GM12865 (cell line): ENCODE results near the gene OCSTAMP.

ENCODE experiments used
- DNase-seq: peaks from one replicate; pipeline ENCODE4 v3.0.0; 2010; ENCODE audit warnings: low read depth
- H3K4me3 ChIP-seq: 2 replicates; pipeline ENCODE4 v1.5.1; 2011; ENCODE audit warnings: mild to moderate bottlenecking, low read depth, low read length, control low read depth
- CTCF ChIP-seq: IDR thresholded peaks from 2 replicates; pipeline ENCODE4 v1.5.1; 2011; ENCODE audit warnings: low read length, control low read depth, low read depth, inconsistent platforms; ENCODE audit not compliant: insufficient read depth; ENCODE audit errors: missing control alignments

The OCSTAMP gene

DNA sequence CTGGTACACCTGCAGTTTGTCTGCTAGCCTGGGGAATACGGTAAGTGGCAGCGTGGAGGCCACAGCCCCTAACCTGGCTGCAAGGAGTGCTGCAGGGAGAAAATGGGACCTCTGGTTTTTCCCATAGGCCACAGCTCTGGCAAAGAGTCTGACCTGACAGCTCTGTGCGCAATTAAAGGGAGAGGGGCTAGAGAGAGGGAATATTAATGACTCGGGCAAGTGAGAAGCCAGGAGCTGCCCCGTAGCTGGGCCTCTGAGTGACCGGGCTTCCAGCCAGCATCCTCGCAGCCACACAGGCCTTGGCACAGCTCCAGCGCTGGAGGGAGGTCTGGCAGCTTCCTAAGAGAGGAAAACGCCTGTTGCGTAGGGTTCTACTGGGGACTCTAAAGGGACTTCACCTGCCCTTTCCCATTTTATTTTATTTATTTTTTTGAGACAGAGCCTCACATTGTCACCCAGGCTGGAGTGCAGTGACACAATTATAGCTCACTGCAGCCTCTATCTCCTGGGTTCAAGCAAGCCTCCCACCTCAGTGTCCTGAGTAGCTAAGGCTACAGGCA is 18.2 kb upstream of the OCSTAMP start:
- TF ChIP-seq CTCF, result no peak
- H3K4me3 ChIP-seq, result no peak overlapping the region
- DNase-seq, result no peak

DNA sequence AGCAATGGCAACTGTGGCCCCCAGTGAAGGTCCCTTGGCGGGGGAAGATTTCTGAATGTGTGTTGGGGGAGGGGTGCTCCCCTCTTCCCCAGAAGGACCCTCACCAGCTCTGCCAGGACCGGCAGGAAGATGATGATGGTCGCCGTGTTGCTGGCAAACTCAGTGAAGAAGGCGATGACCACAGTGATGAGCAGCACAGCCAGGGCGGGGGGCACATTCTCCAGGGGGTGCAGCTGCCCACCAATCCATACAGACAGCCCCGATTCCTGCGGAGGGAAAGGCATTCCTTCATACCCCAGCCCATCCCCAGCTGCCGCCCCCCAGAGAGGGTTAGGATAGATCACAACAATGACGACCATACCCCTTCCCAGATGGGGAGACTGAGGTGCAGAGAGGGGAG is 15.7 kb upstream of the OCSTAMP start:
- TF ChIP-seq CTCF, result no peak
- no peak overlapping the region for H3K4me3 ChIP-seq
- no peak for DNase-seq

DNA sequence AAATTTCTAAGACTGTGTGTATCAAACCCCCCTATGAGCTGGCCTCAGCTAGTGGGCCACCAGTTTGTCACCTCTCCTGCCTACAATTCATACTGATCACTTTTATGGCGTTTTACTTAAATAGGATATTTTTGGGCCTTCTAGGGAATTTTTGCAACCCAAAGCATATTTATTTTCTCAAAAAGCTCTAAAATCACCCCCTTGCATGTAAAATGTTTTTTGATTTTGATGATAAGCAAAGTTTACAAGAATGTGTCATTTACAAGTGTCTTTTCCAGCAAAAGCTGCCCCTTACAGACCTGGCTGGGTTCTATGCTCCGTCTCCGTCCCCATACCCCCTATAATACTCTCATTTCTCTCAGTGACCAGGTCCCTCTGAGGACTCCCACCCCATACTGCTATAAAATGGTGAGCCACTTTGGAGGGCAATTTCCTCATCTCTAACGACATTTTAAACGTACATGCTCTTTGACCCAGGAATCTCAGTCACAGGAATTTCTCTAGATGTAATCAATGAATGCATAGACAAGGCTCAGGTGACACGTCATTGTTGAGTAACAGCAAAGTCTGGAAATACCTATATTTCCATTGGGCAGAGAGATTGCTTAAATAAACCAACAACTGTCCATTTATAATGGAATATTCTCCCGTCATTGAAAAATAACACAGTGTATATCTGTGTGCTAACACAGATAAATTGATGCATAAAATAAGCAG is 13.9 kb upstream of the OCSTAMP start:
- TF ChIP-seq CTCF, result no peak
- no peak for DNase-seq

DNA sequence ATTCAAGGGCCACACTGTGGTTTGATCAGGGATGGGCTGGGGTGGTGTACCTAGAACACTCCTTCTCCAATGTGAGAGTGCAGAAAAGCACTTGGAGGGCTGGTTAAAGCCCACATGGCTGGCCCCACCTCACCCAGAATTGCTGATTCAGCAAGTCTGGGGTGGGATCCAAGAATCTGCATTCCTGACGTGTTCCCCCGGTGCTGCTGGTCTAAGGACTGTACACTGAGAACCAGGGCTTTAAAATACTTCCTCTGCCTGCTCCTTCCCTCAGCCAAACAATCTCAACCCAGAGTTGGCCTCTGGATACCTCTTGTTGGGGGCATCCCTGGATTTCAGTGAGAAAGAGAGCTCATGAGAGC is 13.4 kb upstream of the OCSTAMP start:
- no peak for TF ChIP-seq CTCF
- DNase-seq, result no peak
- H3K4me3 ChIP-seq, result no peak overlapping the region

More for the DNA sequence above, 13.9 kb upstream of the OCSTAMP start:
- no peak overlapping the region for H3K4me3 ChIP-seq

GRCh38 chr20:46563170-46563859 is 12.9 kb upstream of the OCSTAMP start:
- no peak for DNase-seq
- H3K4me3 ChIP-seq, result no peak overlapping the region
- TF ChIP-seq CTCF, result no peak

GRCh38 chr20:46562373-46563169 is 12.1 kb upstream of the OCSTAMP start:
- DNase-seq, result peak; percentile 75
- H3K4me3 ChIP-seq, result peak overlapping the region; percentile 47
- TF ChIP-seq CTCF, result peak; percentile 90
